ENCODE results near the gene ZNF320. TPM values are rescaled to one million over a fixed set of nuclear protein-coding genes. Genes with fewer than 3 reads are reported as not detected.
A peak's percentile ranks its signal among the peaks of the same experiment; 100 is the strongest.
"Not testable (repeated sequence)": the region's sequence is repeated elsewhere in the genome, so short reads cannot be mapped to it uniquely, and the experiment has no call there.

The ZNF320 gene
- total RNA-seq, 2 donors from 2014 or later = 5.3 to 9.3 TPM

DNA sequence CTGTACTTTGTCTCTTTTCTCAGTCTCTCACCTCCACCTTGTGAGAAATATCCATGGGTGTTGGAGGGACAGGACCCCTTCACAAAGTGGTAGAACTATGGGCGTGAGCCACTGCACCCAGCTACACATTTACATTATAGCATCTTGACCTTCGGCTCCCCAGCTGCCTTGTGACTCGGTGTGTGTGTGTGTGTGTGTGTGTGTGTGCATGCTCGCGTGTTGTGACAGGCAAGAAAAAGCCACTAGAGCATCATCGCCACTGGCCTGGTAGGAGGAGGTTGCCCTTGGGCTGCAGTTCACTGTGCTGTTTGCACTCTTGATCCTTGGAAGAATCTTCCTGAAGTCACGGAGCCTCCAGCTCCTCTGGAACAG lies 39.5 kb upstream of the ZNF320 start:
- DNase-seq (ENCODE audit: low spot score) = no peak
- H3K27ac ChIP-seq = no peak overlapping the region
- H3K4me1 ChIP-seq = no peaks in the 10 kb centered on the region
- H3K4me3 ChIP-seq = no peak overlapping the region
- no peaks in the 10 kb centered on the region for H3K27me3 ChIP-seq
- TF ChIP-seq CTCF (IDR thresholded peaks at IDR 0.05) = no peak
- H3K9me3 ChIP-seq = no peaks in the 10 kb centered on the region
- no peaks in the 10 kb centered on the region for H3K36me3 ChIP-seq

- DNase-seq (ENCODE audit: low spot score) = no peak
- no peaks in the 10 kb centered on the region for H3K27me3 ChIP-seq
- H3K4me1 ChIP-seq = no peaks in the 10 kb centered on the region
- H3K27ac ChIP-seq = no peak overlapping the region
- H3K36me3 ChIP-seq = no peaks in the 10 kb centered on the region
- H3K9me3 ChIP-seq = no peaks in the 10 kb centered on the region
- no peak for TF ChIP-seq CTCF (IDR thresholded peaks at IDR 0.05)
- H3K4me3 ChIP-seq = no peak overlapping the region
Observed at GRCh38 chr19:52936151-52936953, 38.9 kb upstream of the ZNF320 start.

GRCh38 chr19:52935434-52935833 lies 38.0 kb upstream of the ZNF320 start:
- Histone ChIP-seq H3K4me3 (no peak overlapping the region), H3K27me3 (no peaks in the 10 kb centered on the region), H3K36me3 (no peaks in the 10 kb centered on the region), H3K4me1 (no peaks in the 10 kb centered on the region), H3K27ac (no peak overlapping the region), H3K9me3 (no peaks in the 10 kb centered on the region)
- DNase-seq (ENCODE audit: low spot score) = no peak
- TF ChIP-seq CTCF (IDR thresholded peaks at IDR 0.05) = no peak

DNA sequence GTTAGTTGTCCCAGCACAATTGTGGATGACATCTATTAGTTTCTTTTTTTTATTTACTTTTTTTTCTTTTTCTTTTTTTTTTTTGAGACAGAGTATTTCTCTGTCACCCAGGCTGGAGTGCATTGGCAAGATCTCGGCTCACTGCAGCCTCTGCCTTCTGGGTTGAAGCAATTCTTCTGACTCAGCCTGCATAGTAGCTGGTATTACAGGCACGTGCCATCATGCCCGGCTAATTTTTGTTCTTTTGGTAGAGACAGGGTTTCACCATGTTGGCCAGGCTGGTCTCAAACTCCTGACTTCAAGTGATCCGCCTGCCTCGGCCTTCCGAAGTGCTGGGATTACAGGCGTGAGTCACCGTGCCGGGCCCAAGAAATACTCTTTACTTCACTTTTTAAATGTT lies 27.2 kb upstream of the ZNF320 start:
- not testable (repeated sequence) for H3K36me3 ChIP-seq; DNase-seq (ENCODE audit: low spot score); H3K27me3 ChIP-seq; H3K4me3 ChIP-seq; H3K9me3 ChIP-seq; H3K27ac ChIP-seq
- H3K4me1 ChIP-seq = peaks cover 0 to 15% of the 10 kb centered on the region in 2 donors

DNA sequence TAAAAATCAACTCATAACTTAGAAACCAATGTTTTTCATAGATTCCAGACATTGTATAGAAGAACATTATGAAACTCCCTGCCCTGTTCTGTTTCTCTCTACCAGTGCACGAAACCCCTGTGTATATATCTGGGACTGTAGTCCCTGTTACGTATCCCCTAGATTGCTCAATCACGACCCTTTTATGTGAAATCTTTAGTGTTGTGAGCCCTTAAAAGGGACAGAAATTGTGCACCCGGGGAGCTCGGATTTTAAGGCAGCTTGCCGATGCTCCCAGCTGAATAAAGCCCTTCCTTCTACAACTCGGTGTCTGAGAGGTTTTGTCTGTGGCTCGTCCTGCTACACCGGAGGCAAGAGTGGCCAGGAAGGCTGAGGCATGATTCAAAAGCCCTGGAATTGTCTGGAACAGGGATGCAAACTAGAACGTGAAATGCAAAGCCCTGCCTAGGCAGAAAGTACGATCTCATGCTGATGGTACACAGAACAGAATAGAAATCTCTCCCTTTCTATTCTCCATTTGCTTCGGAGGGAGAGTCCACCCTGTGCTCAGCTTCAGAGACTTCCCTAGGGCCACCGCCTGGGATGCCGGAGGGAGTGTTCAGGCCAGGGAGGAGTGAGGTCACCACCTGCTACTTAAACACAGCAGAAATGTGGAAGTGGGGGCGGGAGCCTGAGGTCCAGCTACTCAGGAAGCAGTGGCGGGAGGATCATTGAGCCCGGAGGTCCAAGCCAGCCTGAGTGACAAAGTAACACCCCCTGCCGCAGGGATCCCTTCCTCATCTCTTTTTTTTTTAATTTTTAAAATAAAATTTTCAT lies 26.6 kb upstream of the ZNF320 start:
- H3K4me1 ChIP-seq = peaks cover 0 to 15% of the 10 kb centered on the region in 2 donors
- no peaks in the 10 kb centered on the region for H3K36me3 ChIP-seq
- DNase-seq (ENCODE audit: low spot score) = peak; percentile 72
- H3K4me3 ChIP-seq = peak overlapping the region; percentile 64 to 80
- H3K27me3 ChIP-seq = no peaks in the 10 kb centered on the region
- no peaks in the 10 kb centered on the region for H3K9me3 ChIP-seq
- TF ChIP-seq CTCF (IDR thresholded peaks at IDR 0.05) = no peak
- peak overlapping the region; percentile 69 to 85 for H3K27ac ChIP-seq

All from right atrium auricular region (tissue), 2 donors.